Head of caudate nucleus (tissue), 42 donors: Measurements from ENCODE around the gene ATP5F1A.
A peak's percentile ranks its signal among the peaks of the same experiment; 100 is the strongest.
"Not testable (repeated sequence)": the region's sequence is repeated elsewhere in the genome, so short reads cannot be mapped to it uniquely, and the experiment has no call there.

Experiments
- DNase-seq, 42 donors: peaks; one replicate each; pipeline versions ENCODE4 v3.0.0 to v3.0.0-alpha.2; 2020 to 2021; ENCODE audit warnings: mixed read lengths in 7 of 42
- intact Hi-C: fragments of 100-400 bp; cut with DNase I; formaldehyde crosslinking; loops from one replicate; pipeline ENCODE4 v1.15.0; 2022

ATP5F1A gene

DNA sequence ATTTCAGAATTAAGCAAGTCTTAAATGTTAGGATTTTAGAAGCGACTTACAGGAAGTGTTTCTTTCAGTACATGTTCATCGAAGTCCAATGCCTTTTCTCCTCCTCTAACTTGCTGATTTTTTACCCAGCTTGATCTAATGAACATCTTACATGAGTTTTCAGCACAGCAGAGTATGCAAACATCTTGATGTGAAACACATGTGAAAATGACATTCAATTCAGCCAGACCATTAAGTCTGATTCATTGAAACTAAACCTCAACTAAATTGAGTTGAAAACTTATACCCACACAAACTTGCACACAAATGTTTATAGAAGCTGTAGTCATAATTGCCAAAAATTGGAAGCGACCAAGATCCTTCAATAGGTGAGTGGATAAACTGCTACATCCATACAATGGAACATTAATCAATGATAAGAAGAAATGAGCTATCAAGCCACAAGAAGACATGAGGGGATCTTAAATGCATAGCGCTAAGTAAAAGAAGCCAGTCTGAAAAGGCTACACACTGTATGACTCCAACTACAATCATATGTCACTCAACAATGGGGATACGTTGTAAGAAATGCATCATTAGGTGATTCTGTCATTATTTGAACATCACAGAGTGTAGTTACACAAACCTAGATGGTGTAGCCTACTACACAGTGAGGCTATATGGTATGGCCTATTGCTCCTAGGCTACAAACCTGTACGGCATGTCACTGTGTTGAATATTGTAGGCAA, 44.6 kb downstream of the ATP5F1A start:
- intact Hi-C loops = no loop called here
- no peak for DNase-seq

DNA sequence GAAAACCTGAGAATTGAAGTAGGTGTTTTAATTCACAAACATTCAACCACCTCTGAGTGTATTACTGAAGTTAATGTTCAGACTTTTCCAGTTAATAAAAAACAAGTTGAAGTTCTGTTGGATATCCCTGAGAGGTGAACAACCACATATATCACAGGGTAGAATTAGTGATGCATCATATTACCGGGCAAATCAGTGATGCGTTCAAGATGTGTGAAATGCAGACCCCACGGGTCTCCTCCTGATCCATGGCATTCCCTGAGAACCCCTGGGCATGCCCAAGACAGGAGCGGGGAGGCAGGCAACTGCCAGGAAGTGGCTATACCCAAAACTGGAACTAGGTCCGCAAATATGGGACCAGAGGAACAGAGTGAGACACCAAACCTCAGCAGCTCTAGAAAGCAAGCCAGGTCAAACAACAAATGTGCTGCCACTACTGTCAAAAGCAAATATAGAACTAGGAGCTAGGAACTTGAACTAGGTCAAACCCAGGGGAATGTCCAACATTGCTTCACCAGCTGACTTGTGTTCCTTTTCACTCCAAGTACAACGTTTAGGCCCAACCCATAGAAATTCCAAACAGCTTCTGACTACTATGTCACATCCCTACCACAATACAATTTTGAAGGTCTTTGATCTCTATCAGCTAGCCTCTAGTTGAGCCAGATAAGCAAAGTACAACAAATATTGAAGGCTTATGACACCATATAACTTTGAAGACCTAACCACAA, 46.2 kb downstream of the ATP5F1A start:
- intact Hi-C loops = no loop called here
- DNase-seq = no peak

DNA sequence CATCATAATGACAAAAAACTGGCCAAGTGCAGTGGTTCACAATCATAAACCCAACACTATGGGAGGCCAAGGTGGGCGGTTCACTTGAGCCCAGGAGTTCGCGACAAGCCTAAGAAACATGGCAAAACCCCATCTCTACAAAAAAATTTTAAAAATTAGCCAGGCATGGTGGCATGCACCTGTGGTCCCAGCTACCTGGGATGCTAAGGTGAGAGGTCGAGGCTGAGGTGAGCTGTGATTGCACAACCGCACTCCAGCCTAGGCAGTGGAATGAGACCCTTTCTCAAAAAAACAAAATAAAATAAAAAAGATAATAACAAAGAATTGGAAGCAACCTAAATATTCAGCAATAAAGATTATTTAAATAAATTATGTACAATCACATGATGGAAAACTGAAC, 47.8 kb downstream of the ATP5F1A start:
- DNase-seq = no peak

DNA sequence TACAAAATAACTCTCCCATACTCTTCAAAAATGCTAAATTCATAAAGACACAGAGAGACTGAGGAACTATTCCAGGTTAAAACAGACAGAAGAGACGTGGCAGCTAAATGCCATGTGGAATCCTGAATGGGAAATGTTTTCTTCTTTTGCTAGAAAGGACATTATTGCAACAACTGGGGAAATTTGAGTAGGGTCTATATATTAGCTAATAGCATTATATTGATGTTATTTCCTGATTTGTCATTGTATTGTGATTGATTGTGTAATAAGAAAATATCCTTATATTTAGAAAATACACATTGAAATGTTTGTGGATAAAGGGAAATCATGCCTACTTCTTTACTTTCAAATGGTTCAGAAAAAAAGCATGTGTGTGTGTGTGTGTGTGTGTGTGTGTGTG, 49.5 kb downstream of the ATP5F1A start:
- intact Hi-C loops = no loop called here
- DNase-seq = no peak

More for the DNA sequence above, 47.8 kb downstream of the ATP5F1A start:
- intact Hi-C loops = no loop called here

DNA sequence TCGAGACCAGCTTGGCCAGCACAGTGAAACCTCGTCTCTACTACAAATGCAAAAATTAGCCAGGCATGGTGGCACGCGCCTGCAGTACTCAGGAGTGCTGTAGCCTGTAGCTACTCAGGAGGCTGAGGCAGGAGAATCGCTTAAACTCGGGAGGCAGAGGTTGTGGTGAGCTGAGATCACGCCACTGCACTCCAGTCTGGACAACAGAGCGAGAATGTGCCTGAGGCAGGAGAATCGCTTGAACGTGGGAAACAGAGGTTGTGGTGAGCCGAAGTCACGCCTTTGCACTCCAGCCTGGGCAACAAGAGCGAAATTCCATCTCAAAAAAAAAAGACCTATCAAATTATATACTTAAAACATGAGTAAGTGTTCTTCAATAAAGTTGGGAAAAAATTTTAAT, 50.7 kb downstream of the ATP5F1A start:
- DNase-seq, intact Hi-C loops: not testable (repeated sequence)

DNA sequence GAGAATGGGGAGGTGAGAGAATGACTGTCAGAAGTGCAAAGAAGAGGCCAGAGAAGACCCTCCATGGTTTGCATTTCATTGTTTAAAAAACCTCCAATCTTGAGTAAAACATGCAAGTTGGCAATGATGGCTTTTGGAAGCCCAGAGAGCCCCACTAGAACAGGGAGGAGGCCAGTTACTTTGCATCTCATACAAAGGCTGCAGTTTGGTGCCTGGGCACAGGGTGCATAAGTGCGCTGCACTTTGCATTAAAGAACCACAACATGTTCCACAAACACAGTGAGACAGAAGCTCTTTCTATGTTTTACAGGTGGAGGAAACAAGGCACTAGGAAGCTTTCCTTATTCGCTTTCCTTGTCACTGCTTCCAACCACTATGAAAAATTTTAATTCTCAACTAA, 51.4 kb downstream of the ATP5F1A start:
- no peak for DNase-seq
- intact Hi-C loops = no loop called here

DNA sequence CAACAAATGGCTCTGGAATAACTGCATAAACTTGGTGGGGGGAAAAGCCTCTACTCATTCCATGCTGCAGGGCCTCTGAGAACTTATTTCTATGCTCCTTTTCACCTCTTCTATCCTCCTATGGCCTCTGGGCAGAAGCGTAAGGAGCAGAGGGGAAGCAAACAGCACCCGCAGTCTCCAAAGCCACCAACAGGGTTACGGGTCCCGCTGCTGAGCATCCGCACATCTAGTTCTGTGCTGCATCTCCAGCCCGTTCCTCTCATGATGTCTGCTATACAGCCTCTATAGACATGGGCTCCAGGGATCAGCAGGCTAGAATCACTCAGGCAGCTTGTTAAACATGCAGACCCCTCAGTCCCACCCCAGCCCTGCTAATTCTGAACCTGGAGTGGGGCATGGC, 52.0 kb downstream of the ATP5F1A start:
- intact Hi-C loops = no loop called here
- DNase-seq = no peak

DNA sequence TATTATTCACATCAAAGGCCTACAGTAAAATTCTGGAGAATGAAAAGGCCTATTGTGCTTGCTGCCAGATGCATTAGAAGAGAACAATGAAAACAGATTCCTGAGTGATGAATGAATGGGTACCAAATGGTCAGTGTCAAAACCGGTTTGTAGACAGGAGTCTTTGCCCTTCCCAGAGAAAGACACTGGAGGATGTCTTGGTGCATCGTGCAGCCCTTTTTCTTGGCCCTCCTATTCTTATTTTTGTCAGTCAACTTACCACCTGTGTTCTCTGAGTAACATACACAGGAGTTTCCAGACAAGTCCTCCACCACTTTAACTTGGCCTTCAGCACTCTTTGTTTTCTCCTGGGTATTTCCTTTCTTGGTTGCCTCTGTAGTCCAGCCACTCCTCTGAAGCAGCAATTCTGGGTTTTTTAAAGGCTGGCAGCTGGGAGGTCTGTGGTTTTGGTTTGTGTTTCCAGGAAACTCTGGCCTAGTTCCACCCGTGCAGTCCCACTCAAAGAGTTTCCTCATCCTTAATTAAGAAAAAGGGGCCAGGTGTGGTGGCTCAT, 55.4 kb downstream of the ATP5F1A start:
- intact Hi-C loops = no loop called here
- DNase-seq = no peak

DNA sequence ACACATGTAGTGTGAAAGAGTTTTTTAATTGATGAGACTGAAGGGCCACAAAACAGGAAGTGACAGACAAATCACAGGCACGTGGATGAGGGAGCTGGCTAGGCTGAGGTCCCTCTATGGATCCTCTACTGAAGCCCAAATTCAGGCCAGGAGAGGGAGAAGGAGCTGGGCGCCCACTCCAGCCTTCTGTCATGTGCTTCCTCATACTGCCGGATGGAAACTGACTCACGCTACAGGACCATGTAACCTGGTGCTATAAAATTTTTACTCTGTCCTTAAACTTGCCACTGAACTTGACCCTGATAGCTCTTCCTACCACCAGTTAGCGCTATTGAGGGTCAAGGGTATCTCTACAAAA, 57.4 kb downstream of the ATP5F1A start:
- intact Hi-C loops = no loop called here
- DNase-seq = no peak

DNA sequence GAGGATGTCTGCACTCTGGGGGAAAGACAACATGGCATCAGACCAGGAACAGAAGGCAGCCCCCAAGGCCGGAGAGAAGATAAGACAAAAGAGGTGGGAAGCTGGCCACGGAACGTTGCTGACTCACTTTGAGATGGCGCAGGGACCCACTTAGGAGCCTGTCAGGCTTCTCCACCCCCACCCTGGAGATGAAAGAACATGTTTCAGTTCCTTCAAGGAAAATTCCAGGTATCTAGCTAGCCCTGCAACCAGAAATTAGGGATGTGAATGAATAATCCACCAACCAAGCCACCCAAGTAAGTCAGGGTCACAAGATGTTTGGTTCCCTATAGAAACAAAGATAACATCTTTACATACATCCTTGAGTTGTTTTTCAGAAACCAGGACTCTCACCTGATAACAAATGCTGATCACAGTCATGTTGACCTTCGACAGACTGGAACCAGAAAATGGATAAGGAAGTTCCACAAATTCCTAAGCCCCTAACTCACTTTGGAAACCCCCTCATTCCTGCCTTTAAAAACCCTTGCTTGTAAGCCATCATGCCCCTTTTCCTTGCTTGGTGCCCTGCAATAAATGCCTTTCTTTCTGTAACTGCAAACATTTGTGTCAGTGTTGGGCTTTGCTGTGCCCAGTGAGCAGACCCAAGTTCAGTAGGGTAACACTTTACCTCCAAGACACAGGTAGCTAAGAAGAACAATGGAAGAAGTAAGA, 57.9 kb downstream of the ATP5F1A start:
- DNase-seq = no peak
- intact Hi-C loops = no loop called here

DNA sequence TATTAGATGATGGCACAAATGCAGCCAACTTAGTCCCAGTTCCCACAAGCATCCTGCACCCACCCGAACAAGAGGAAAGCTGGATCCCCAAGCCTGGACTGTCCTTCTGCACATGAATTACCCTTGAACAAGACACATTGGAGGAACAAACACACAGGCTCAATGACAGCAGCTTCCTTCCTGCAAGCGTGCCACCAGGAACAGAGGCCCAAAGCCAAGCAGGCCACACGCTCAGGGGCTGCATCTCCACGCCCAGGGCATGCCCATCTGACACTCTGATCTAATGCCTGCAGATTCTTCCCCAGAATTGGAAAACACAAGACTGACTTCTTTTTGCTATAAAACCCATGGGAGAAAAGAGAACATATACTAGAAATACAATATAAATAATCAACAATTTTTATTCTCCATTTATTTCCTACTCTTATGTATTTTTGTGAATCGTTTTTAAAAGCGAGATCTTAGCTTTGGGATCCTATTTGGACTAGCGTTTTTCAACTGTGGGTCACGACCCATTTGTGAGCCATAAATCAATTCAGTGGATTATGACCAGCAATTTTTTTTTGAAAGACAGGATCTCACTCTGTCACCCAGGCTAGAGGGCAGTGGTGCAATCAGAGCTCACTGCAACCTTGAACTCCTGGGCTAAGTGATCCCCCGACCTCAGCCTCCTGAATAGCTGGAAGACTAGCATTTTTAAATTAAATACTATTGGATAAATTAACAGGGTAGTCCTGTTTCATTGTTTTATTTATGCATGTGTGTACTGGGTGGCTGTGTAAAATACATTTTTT, 60.4 kb downstream of the ATP5F1A start:
- intact Hi-C loops = no loop called here
- peak in 3 of 42 donors; percentile 12 to 20 (median 13) for DNase-seq

DNA sequence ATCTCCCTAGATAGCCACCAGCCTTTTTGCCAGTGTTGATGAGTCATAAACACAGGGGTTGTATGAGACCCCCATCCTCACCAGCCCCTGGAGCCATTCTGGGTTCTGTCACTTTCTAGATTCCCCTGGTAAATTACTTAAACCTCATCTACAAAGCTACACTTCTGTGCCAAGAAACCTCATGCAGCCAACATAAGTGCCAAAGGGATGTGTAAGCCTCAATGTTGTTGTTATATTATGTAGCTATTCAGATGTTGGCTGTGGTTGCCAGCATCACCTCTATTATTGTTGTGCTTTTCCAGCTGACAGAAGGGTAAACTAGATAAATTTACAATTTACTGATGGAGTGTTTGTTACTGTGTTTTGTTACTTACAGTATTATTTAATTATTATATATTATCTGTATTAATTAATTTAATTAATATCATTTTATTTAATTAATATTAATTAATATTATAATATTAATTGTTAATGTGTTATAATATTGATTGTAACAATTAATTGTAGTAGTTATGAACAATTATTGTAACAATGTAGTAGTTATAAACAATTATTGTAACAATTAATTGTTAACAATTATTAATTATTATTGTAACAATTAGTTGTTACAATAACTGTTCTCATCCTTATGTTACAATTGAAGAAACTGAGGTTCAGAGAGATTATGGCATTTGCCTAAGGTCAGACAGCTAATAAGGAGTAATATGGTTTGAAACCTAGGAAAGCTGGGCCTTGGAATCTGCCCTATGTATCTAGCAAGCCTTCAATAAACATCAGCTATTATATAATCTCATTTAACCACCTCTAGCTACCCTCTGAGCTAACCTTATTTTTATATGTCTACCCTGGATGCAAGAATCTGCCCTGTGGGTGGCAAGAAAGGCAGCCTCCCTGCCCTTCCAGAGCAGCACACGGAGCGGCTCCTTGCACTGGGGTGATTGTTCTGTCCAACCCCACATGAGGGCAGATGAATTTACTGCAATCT, 62.1 kb downstream of the ATP5F1A start:
- intact Hi-C loops = no loop called here
- no peak for DNase-seq

DNA sequence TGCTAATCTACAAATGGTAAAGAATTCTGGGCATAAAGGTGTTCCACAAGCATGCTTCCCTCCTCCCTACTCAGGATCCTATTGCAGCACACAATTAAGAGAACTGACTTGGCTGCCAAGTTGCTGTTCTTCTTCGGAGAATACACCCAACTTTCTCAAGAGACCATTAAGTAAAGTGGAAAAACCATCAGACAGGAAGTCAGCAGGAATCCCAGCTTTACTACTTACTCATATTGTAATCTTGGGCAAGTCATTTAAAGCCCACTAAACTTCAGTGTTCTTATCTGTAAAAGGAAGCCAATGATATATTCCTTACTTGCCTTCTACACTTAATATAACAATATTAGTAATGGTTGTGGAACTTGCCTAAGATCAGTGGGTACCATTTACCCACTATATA, 63.9 kb downstream of the ATP5F1A start:
- no peak for DNase-seq
- intact Hi-C loops = no loop called here

DNA sequence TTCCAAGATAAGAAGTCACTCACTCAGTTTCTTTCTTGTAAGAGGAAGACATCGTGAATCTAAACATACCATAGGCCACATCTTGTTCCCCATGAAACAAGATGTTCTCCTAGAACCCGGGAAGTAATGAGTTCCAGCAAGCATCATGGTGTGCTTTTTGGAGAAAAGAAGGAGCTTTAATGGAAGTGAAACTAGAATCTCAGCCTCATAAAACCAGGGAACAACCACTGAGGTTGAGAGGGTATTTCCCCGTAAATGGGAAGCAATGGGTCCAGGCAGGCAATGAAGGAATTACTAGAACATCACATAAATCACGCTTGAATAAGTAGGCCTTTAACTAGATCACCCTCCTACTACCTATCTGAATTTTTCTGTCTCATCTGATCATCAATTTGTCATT, 66.4 kb downstream of the ATP5F1A start:
- intact Hi-C loops = no loop called here
- DNase-seq = no peak
